GM08714 (cell line): ENCODE data around the gene NRGN.
"Not testable (repeated sequence)": the region's sequence is repeated elsewhere in the genome, so short reads cannot be mapped to it uniquely, and the experiment has no call there.

Experiments used
- H3K4me3 ChIP-seq: fragments of 200-500 bp; sonication (Bioruptor generic); 2 replicates; pipeline ENCODE4 v1.5.1; 2014; ENCODE audit warnings: mild to moderate bottlenecking, low read length, inconsistent platforms
- ZNF274 ChIP-seq: IDR thresholded peaks from 2 replicates; pipeline ENCODE4 v1.6.1; 2012; ENCODE audit warnings: mild to moderate bottlenecking, low read depth, low read length

NRGN gene

DNA sequence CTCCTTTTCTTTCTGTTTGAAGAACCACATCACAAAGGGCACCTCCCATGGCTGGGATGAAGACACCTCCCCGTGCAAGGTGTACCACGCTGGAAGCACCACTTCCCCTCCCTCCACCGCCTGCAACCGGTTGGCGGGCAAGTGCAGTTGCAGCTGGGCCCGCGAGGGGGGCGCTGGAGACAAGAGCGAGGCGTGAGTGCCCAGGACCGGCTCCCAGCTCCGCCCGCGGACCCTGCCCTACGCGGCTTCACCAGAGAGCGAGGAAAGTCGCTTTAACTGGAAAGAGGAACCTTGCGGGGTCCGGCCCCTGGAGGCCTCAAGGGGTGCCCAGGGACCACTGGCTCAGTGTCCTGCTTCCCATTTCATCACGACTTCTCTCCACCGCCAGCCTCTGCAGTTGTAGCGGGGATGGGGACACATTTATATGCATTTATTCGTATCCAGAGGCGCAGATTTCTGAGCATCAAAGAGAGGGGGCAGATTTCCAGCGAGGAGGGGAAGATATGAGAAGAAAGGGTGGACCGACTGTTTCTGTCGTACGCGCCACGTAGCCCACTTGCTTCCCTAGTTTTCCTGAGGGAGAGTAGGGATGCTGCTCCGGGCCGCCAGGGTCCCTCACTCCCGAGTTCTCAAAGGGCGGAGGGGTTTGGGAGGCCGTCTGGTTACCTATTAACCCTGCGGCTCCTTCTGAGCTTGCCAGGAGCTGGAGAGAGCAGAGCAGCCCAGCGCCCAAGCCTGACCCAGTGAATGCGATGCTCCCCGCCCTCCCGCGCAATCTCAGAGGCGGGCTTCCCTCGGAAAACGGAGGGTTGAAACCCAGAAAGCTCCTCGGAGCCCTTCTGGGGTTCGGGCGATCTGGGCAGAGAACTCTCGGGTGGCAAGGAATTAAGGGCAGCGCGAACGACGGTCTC lies 18.9 kb downstream of the NRGN start:
- no peak for TF ChIP-seq ZNF274
- peak overlapping the region; percentile 67; the same call in 1 of the 2 replicates for H3K4me3 ChIP-seq

DNA sequence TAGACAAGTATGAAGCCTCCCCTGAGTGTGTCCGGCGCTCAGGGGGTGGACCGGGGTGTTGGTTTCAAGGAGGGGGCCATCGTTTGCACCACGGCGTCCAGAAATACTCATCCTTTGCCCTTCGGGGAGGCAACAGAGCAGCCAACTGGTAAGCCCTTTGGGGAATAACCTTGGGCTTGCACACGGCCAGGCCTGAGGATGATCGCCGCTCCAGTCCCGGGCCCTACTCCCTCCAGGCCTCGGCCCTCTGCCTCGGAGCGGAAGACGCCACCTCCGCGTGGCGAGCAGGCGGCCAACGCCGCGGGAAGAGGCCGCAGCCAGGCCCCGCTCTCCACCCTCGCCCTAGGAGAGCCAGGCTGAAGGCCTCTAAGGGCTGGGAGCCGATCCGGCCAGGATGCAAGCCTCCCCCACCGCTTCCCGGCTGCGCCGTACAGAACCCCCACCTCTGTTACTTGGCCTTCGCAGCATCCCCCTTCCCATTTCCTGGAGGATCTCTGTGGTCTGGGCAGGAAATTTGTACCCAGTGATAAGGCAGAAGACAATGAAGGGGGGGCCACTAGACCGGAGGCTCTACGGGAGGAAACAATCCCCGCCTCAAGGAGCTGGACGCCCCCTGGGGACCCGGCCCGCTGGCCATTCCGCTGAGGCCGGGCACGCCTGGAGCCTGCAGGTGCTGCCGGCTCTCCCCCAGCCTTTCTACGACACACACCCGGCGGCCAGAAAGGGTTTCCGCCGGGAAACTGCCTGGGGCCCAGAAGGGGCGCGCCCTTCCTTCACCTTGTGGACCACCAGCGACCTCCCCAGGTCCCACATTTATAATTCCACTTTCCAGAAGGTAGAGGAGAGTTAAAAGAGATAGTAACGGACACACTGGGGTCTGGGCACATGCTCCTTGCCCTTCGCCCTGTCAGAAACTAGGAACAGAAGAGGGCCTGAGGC lies 19.8 kb downstream of the NRGN start:
- peak overlapping the region; percentile 67; the same call in 1 of the 2 replicates for H3K4me3 ChIP-seq

DNA sequence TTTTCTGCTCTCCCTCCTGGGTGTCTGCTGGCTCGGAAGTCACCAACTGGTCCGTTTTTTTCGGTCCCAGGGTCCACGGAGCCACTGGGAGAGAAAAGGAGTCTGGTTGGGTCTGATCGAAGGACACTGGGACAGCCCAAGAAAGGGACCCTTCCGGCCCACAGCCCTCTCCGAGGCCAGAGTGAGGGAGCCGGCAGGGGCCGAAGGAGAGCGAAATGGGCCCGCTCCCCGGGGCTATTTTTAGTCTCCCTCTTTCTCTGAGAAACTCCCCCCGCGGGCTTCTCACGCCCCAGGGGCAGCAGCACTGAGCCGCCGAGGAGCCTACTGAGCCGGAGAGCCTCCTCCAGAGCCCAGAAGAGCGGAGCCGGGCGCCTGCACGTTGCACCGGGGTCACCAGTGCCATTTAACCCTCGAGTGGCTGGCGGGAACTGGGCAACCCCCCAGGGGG lies 20.5 kb downstream of the NRGN start:
- H3K4me3 ChIP-seq = peak overlapping the region; percentile 67; the same call in 1 of the 2 replicates
- no peak for TF ChIP-seq ZNF274

More for the DNA sequence above, 19.8 kb downstream of the NRGN start:
- TF ChIP-seq ZNF274 = no peak

DNA sequence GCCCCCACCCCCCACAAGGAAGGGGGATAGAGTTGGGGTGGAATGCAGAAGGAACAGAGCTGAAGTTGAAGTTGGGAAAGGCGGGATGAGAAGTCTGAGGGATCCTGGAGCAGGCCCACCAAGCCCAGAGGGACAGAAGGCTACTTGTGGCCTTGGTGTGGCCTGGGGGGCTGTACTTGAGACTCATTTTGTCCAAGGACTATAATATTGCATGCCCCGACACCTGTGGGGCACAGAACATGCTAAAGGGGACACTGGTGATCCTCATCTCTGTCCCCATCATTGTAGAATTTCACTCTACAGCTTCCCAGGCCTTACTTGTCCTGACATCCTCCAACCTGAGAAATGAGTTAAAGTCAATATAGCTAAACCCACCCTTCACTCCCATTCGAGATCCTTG lies 21.1 kb downstream of the NRGN start:
- no peak for TF ChIP-seq ZNF274
- peak overlapping the region; percentile 67 for H3K4me3 ChIP-seq

DNA sequence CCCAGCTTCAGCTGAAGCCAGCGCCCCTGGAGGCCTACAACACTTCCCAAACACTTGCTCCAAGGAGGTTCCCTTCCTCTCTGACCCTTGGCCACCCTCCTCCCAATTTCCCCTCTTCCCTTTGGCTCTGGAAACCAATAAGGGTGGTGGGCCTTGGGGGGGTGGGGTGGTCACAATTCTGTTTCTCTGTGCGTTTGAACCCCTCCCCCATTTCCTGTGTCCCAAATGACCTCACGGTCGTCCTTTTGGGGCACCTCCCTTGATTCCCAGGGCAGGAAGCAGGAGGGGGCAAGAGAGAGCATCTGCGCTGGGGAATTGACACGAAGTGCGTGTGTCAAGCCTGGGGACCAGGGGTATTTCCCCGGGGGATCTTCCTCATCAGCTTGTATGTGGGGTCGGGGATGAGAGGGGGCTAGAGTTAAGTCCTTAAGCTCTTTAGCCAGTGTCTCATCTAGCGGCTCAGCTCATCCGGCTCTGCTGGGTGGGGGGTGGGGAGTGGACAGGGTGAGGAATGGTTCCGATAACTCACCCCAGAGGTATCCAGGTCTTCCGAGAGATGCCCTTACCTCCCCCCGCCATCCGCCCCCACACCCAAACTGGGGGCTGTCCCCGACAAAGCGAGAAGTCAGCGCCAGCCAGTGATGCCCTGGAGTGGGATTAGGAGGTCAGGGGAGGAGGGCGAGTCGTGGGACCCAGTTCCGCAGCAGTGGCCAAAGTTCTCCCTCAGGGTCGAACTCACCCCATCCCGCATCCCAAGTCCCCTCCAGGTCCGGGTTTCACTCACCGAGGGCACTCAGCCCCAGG lies 21.8 kb downstream of the NRGN start:
- no peak for TF ChIP-seq ZNF274
- H3K4me3 ChIP-seq = peak overlapping the region; percentile 67

DNA sequence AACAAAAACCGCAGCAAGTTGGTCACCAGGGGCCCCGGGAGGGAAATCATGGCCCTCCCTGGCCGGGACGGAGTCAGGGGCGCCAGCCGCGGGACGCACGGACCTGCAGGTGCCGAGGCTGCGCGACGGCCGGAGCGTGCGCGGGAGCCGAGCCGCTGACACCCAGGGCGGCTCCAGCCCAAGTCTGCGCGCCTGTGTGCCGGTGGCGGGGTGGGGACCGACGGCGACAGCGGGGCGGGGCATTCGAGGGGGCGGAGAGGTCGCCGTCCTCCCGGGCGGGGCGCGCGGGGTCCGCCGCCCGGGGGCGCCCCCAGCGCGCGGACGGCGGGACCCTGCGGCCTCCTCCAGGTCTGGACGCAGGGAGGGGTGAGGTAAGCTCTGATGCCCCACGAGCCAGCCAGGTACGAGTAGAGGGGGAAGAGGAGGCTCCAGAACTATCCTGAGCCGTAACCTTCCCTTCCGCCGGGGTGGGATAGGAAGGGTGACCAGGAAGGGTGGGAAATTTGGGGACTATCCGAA lies 22.4 kb downstream of the NRGN start, which contains the start of gene ESAM:
Gene ESAM, minus strand, starts transcription at position 186 of the 519 bp plus-strand sequence. Its CDS starts 136 bp downstream, at position 50.
- H3K4me3 ChIP-seq = peak within 1 kb of the TSS; percentile 67

DNA sequence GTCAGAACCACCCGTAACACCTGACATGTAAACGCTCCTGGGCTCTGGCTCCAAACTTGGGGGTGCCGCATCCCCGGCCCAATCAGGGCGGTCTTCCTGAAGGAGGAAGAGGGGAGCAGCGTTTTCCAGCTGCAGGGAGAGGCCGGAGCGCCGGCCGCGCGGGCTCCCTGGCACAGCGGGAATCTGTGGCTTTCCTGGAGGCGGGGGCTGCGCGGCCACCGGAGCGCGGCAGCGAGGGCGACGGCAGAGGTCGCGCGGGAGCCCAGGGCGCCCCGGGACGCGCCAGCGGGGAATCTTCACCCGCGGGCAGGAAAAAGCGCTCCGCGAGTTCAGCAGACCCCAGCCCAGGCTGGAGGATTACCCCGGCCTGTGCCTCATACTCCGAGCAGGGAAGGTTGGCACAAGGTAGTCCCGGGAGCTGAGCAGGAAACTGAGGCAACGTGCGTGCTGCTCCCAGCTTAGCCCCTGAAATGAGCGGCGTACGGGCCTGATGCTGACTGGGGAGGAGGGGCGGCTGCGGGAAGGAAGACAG lies 22.9 kb downstream of the NRGN start:
- TF ChIP-seq ZNF274 = no peak
- H3K4me3 ChIP-seq = peak overlapping the region; percentile 67; the same call in 1 of the 2 replicates

More for the DNA sequence above, 22.4 kb downstream of the NRGN start, which contains the start of gene ESAM:
- no peak for TF ChIP-seq ZNF274

DNA sequence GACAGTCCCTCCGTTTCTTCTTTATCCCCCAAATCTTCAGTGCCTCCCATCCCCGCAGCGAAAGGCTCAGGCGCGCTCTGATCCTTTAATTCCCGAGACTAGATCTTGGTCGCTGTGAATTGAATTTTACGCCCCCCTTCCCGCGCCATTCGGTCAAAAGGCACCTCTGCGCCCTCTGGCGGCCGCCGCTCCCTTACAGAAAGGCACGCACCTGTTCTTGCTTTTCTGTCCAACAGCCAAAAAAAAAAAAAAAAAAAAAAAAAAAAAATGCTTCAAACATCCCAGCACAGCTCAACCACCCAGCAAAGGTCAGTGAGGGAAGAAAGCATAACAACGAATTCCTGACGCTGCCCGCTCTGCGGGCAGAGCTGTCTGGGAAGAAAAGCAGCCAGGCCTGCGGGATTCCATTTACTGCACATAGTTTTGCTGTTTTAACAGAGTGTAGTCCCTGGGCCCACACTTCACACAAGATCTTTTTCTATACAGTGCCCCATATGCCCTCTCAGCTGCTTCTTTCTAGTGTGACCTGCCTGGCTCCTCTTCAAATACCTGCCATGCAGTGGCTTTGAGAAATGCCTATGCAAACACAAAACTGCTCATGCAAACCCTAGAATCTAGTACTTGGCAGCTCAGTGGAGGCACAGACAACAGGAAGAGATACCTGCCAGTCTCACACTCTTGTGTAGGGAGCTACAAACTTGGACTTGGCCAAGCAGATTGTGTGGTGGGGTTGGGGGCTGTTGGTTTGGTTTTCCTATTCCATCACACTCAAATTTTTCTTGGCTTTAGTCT lies 23.6 kb downstream of the NRGN start:
- peak overlapping the region; percentile 67; the same call in 1 of the 2 replicates for H3K4me3 ChIP-seq
- TF ChIP-seq ZNF274 = no peak

DNA sequence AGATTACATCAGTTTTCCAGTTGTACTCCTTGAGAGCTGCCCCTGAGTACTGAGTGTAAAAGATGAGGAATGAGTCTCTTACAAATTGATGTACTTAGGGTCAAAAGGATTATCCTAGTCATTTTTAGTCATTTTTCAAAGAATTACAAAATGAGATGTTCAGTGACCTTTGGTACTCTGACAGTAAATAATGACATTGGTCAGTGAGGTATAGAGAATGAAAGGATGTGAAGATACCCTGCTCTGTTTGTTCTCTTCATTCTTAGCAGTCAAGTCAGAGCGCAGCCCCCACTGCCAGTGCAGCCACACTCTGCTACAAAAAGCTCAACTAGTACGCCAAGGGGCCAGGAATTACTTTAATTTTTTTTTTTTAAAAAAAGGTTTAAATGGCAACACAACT lies 26.4 kb downstream of the NRGN start:
- TF ChIP-seq ZNF274 = no peak

DNA sequence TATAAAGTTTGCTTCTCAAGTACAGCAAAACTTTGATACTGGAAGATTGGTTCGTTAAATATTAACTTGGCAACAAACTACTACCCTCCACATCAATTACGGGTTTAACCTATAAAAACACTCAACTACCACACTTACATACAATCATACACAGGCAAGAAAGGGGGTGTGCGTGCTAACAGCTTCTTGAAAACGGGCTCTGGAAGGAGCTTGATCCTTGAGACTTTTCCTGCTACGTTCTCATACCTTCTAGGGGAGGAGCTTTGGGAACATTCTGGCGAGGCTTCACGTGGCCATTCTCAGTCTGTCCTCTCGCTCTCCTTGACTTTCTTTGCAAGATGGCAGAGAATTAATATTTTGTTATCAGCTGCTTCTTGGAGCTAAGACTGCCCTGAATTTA lies 29.2 kb downstream of the NRGN start:
- no peak for TF ChIP-seq ZNF274

More for the DNA sequence above, 26.4 kb downstream of the NRGN start:
- H3K4me3 ChIP-seq = no peak overlapping the region

DNA sequence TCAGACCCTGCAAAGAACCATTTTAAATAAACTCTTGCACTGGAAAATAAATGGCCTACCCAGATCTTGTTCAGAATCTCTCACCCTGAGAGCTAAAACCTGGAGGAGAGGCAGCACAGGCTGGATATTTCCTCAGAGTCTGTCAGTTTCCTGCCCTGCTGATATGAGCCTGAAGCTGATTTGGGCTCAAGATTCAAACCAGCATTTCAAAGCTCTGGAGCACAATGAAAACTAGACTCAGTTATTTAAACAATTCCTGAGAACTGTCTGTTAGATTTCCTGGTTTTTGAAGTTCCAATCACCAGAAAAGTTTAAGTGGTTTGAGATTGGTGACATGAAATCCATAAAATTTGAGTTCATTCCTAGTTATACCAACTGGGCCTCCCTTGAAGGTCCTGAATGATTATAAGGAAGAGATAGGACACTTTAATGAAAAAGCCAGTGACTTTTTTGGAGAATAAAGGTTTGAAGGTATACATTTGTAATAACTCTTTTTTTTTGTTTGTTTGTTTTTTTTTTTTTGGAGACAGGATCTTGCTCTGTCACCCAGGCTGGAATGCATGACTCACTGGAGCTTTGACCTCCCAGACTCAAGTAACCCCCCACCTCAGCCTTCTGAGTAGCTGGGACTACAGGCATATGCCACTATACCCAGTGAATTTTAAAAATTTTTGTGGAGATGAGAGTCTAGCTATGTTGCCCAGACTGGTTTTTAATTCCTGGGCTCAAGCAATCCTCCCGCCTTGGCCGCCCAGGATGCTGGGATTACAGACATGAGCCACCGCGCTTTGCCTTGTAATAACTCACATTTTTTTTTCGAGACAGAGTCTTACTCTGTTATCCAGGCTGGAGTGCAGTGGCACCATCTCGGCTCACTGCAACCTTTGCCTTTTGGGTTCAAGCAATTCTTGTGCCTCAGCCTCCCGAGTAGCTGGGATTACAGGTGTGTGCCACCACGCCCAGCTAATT lies 30.3 kb downstream of the NRGN start:
- no peak for TF ChIP-seq ZNF274
- no peak overlapping the region for H3K4me3 ChIP-seq

More for the DNA sequence above, 29.2 kb downstream of the NRGN start:
- no peak overlapping the region for H3K4me3 ChIP-seq

DNA sequence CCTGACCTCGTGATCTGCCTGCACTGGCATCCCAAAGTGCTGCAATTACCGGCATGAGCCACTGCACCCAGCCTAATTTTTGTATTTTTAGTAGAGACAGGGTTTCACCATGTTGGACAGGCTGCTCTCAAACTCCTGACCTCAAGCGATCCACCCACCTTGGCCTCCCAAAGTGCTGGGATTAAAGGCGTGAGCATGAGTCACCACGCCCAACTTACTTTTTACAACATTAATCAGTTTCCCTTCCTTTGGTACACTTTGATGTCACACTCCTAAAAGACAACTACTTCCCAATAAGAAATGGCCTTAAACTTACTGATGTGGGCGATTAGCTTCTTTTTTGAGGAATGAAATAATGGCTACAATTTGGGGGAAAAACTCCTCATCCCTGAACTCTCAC lies 31.2 kb downstream of the NRGN start:
- H3K4me3 ChIP-seq = not testable (repeated sequence)
